Fibroblast of skin of scalp (primary cell): ENCODE data around the gene DRGX.

Experiments used
- DNase-seq: peaks from one replicate; pipeline ENCODE4 v3.0.0-alpha.2; 2013

The DRGX gene

GRCh38 chr10:49361178-49361554 lies 34.7 kb downstream of the DRGX start:
- no peak for DNase-seq

DNA sequence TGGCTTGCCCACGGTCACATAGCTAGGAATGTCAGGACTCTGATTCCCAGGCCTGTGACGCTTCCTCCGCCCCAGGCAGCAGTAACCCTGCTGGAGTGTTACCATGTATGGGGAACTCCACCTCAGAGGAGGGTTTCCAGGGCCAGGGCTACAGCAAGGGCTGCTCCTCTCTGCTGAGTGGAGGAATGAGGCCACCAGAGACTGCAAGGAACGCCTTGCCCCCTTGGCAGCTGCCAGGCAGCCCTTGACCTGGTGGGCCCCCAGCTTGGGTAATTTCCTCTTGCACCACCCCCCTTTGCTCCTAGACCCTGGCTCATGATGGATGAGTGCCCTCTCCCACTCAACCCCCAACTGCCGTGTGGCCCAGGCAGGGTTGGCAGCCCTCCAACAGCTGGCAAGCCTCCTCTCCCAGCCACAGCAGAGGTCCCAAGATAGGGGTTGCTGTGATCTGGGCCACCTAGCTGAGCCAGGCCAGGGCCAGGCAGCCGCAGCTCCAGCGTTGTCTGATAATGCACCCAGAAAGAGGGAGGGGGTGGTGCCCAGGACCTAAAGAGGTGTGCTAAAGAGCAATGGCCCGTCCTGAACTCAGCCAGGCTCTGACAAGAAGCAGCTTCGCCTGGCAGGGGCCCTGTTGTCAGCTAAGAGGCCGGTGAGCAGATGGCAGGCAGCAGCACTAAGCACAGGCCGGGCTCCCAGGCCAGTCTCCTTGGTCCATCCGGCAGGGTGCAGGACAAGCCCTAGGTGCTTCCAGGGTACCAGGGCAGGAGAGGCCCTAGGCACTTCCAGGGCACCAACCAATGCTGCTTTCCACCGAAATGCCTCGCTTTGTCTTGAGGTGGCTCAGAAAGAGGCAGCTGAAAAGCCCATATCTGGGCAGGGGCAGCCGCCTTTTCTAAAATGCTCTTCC lies 35.4 kb downstream of the DRGX start:
- peak; percentile 53 for DNase-seq

GRCh38 chr10:49359349-49360270 lies 36.3 kb downstream of the DRGX start:
- peak; percentile 65 for DNase-seq

GRCh38 chr10:49357910-49358309 lies 38.0 kb downstream of the DRGX start:
- no peak for DNase-seq

DNA sequence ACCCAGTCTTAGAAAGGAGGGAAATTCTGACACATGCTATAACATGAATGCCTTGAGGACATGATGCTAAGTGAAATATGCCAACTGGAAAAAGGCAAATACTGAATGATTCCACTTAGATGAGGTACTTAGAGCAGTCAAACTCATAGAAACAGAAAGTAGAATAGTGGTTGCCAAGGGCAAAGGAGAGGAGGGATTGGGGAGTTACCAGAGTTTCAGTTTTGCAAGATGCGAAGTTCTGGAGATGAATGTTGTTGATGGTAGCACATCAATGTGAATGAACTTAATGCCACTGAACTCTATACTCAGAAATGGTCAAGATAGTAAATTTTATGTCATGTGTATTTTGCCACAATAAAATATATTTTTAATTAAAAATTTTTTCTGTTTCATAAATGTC lies 38.9 kb downstream of the DRGX start:
- DNase-seq = no peak

GRCh38 chr10:49356181-49356580 lies 39.7 kb downstream of the DRGX start:
- DNase-seq = no peak

DNA sequence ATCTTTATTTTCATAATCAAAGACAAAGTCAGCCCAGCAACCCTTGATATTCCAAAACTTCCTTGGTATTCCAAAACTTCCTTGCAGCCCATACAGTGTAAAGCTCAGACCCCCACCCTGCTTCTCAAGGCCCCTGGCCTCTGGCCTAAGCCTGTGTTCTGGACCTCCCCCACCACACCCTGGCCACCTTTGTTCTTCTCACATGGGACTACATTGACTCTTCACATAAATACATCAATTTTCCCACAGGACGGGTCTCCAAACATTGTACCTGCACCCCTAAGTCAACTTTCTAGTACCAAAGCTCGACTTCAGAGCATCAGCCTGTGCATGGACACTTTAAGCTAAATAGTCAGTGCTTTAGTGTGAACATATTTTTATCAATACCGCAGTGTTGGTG lies 40.7 kb downstream of the DRGX start:
- DNase-seq = no peak

DNA sequence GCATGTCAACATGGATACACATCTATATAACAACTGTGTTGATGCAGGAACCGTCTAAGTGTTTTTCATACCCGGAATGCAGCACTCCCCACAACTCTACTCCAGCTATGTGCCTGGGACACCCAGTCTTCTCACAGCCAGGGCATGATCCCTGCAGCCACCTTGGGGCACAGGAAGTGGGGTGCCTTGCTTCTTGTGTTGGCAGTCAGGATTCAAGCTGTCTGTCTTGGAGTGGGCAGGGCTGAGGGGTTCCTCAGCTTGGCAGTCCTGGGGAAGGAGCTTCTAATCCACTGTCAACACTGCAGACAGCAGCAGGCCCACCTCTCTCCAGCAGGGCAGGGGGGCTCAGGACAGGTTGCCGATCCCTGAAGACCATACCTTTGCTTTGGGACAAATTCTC lies 41.3 kb downstream of the DRGX start:
- DNase-seq = no peak

- DNase-seq = no peak
Observed at GRCh38 chr10:49353895-49354566, 41.9 kb downstream of the DRGX start.

DNA sequence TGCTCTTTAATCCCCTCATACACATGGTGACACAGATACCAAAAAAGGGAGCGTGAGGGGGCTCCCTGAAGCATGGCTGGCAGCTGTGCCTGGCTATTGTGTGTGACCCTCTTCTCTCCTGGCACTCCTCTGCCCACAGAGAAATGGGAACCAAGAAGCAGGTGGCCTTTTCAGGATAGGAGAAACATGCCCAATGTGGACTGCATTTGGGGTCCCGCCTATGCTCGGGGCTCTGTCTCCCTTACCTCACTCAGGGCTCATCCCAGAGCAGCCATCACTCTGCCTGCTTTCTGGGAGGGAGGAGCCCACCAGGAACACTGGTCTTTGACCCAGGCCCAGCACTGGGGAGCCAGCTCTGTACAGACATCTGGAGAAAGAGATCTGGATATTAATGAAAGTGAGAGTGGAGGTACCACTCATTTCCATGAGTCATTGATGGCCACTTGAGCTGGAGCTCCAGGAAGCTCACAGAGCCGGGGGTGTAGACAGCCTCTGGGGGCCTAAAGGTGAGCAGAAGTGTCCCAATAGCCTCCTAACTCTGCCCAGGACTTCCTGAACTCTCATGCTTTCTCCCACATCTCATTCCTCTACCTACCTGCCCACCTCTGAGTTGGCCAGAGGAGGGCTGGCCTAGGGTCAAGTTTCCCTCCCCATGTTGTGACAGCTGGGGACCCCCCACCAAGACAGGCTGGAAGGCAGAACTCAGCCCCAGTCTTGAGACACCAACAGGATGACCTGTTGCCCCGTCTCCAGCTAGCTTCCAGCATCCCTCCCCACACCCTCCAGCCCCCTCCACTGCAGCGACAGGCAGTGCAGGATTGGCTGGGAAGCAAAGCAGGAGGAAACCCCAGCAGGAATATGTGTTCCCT lies 42.6 kb downstream of the DRGX start:
- DNase-seq = no peak

- DNase-seq = no peak
Observed at GRCh38 chr10:49352323-49352722, 43.6 kb downstream of the DRGX start.

- DNase-seq = no peak
Observed at GRCh38 chr10:49351669-49352068, 44.2 kb downstream of the DRGX start.

GRCh38 chr10:49350846-49351532 lies 44.9 kb downstream of the DRGX start:
- no peak for DNase-seq

- no peak for DNase-seq
Observed at GRCh38 chr10:49350138-49350537, 45.8 kb downstream of the DRGX start.

DNA sequence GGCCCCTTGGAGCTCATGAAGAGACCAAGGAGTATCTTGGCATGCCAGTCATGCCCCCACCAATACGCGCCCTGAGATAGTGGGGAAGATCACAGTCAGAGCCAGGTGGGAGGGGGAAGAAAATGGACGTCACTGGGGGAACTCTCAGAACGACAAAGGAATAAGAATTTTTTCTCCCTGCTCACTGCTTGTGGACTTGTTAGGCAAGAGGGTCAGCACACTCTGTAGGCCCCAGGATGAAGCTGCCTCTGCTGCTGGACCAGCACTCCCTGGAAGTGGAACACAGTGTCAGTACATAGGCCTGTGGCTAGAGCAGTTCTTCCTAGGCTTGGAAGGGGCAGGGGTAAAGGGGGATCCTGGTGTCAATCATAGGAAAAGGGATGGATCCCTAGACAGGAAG lies 46.5 kb downstream of the DRGX start:
- no peak for DNase-seq

GRCh38 chr10:49348593-49348992 lies 47.3 kb downstream of the DRGX start:
- DNase-seq = no peak

DNA sequence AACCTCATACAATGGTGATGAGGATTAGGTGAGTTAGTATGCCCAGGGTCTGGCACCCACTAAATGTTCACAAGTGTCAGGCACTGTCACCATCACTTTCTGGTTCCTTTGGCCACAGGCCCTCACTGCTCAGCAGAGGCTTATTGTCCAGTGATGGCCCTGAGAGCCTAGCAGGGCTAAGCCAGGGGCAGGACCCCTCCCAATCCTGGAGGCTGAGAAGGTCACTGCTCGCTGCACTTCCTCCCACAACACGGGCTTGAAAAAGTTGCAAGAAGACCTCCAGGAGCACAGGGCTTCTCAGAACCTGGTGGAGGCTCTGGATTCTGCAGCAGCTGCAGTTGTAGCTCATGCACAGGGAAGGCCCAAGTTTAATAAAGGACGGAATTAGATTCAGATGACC lies 48.1 kb downstream of the DRGX start:
- no peak for DNase-seq

DNA sequence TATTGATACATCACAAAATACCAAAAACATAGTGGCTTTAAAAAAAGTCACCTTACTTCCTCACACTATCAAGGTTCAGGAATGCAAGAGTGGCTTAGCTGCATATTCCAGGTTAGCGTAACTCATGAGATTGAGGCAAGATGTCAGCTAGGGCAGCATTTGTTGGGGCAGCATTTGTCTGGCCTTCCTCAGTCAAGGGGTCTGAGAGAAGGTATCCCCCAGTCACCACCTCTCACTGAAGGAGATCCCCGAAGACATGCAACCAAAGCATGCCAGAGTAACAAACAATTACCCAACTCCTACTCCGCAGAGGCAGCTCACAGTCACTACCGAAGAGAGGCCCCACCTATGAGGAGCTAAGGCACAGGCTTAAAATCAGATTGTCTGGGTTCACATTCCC lies 48.5 kb downstream of the DRGX start:
- no peak for DNase-seq

GRCh38 chr10:49344840-49345239 lies 51.0 kb downstream of the DRGX start:
- no peak for DNase-seq

GRCh38 chr10:49338604-49339003 lies 57.3 kb downstream of the DRGX start:
- no peak for DNase-seq

DNA sequence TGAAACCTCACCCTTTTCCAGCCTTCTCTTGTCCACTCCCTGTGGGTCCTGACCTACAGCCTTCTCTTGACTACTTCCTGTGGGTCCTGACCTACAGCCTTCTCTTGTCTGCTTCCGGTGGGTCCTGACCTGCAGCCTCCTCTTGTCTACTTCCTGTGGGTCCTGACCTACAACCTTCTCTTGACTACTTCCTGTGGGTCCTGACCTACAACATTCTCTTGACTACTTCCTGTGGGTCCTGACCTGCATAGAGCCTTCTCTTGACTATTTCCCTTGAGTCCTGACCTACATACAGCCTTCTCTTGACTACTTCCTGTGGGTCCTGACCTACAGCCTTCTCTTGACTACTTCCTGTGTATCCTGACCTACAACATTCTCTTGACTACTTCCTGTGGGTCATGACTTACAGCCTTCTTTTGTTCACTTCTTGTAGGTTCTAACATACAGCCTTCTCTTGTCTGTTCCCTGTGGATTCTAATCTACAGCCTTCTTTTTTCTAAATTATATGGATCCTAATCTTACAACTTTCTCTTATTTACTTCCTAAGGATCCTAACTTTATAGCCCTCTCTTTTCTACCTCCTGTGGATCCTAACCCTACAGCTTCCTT lies 60.4 kb downstream of the DRGX start:
- DNase-seq = no peak
